Measurements from ENCODE around the gene RPS25. TPM values are rescaled to one million over a fixed set of nuclear protein-coding genes. Genes with fewer than 3 reads are reported as not detected.

Gene RPS25
- total RNA-seq, 2 experiments from 2014 or later = 1,395 to 1,648 TPM

- H4K20me1 ChIP-seq (ENCODE audit: insufficient read depth, low read length) = no peaks in the 10 kb centered on the region
These were observed 33.5 kb upstream of the RPS25 start for GRCh38 chr11:119051440-119052162.

GRCh38 chr11:119049081-119049480 lies 30.9 kb upstream of the RPS25 start:
- peaks cover 94% of the 10 kb centered on the region for H3K36me3 ChIP-seq (ENCODE audit: insufficient read depth, low read length)
- no TSS peak for BruUV-seq (replicated peaks)
- no peaks in the 10 kb centered on the region for H3K79me2 ChIP-seq (ENCODE audit: insufficient read depth, low read depth, low read length)
- no peak overlapping the region for H3K4me2 ChIP-seq (ENCODE audit: low read length)
- H4K20me1 ChIP-seq (ENCODE audit: insufficient read depth, low read length) = no peaks in the 10 kb centered on the region
- no peaks in the 10 kb centered on the region for H3K9me3 ChIP-seq (ENCODE audit: low read length)
- H3K9me2 ChIP-seq (ENCODE audit: insufficient read depth, low read length) = no peaks in the 10 kb centered on the region
- ChIA-PET CTCF (ENCODE audit: unreplicated experiment) (no interaction called here), POLR2A (interaction anchor here (1.3 kb wide), 1 partner anchor 9 kb away, joined by 6 read pairs; no protein-coding TSS in a partner anchor)
- H2AFZ ChIP-seq (ENCODE audit: low read length) = no peak overlapping the region
- intact Hi-C loops (cut with micrococcal nuclease; ENCODE audit: unreplicated experiment) = no loop called here
- no peak overlapping the region for H3K4me3 ChIP-seq (ENCODE audit: low read depth, low read length, poor library complexity, severe bottlenecking)
- no peak for TF ChIP-seq CTCF (conservative IDR thresholded peaks at IDR 0.05; ENCODE audit: low read length)
- TF ChIP-seq EZH2phosphoT487 (IDR thresholded peaks at IDR 0.05; ENCODE audit: borderline replicate concordance, low read depth, low read length) = no peak
- no peak for DNase-seq (ENCODE audit: low spot score)
- no peaks in the 10 kb centered on the region for H3K4me1 ChIP-seq (ENCODE audit: insufficient read depth, low read length, poor library complexity, severe bottlenecking)
- no peak overlapping the region for H3K27ac ChIP-seq (ENCODE audit: low read depth, low read length, poor library complexity, severe bottlenecking)

More at GRCh38 chr11:119051440-119052162, 33.5 kb upstream of the RPS25 start:
- intact Hi-C loops (cut with micrococcal nuclease; ENCODE audit: unreplicated experiment) = no loop called here
- H3K79me2 ChIP-seq (ENCODE audit: insufficient read depth, low read depth, low read length) = peaks cover 14% of the 10 kb centered on the region
- H3K27ac ChIP-seq (ENCODE audit: low read depth, low read length, poor library complexity, severe bottlenecking) = no peak overlapping the region
- no peak for DNase-seq (ENCODE audit: low spot score)
- no peak overlapping the region for H3K4me3 ChIP-seq (ENCODE audit: low read depth, low read length, poor library complexity, severe bottlenecking)
- H3K36me3 ChIP-seq (ENCODE audit: insufficient read depth, low read length) = peaks cover 92% of the 10 kb centered on the region
- no peaks in the 10 kb centered on the region for H3K9me2 ChIP-seq (ENCODE audit: insufficient read depth, low read length)
- no peak overlapping the region for H2AFZ ChIP-seq (ENCODE audit: low read length)
- POLR2A ChIA-PET = interaction anchor here (1.1 kb wide), 1 partner anchor 16 kb away, joined by 3 read pairs; no protein-coding TSS in a partner anchor
- H3K9me3 ChIP-seq (ENCODE audit: low read length) = no peaks in the 10 kb centered on the region
- TF ChIP-seq CTCF (conservative IDR thresholded peaks at IDR 0.05; ENCODE audit: low read length) (no peak), EZH2phosphoT487 (IDR thresholded peaks at IDR 0.05; ENCODE audit: borderline replicate concordance, low read depth, low read length) (no peak)
- peaks cover 6% of the 10 kb centered on the region for H3K4me1 ChIP-seq (ENCODE audit: insufficient read depth, low read length, poor library complexity, severe bottlenecking)
- no peak overlapping the region for H3K4me2 ChIP-seq (ENCODE audit: low read length)
- CTCF ChIA-PET (ENCODE audit: unreplicated experiment) = interaction anchor here (0.6 kb wide), 1 partner anchor 175 kb away, joined by 3 read pairs; no protein-coding TSS in a partner anchor
- TSS peak; percentile 46 for BruUV-seq (replicated peaks)

GRCh38 chr11:119048644-119049043 lies 30.5 kb upstream of the RPS25 start:
- Histone ChIP-seq H3K9me2 (ENCODE audit: insufficient read depth, low read length) (no peaks in the 10 kb centered on the region), H3K79me2 (ENCODE audit: insufficient read depth, low read depth, low read length) (no peaks in the 10 kb centered on the region), H3K9me3 (ENCODE audit: low read length) (no peaks in the 10 kb centered on the region), H3K4me1 (ENCODE audit: insufficient read depth, low read length, poor library complexity, severe bottlenecking) (no peaks in the 10 kb centered on the region), H4K20me1 (ENCODE audit: insufficient read depth, low read length) (no peaks in the 10 kb centered on the region), H3K4me3 (ENCODE audit: low read depth, low read length, poor library complexity, severe bottlenecking) (no peak overlapping the region), H2AFZ (ENCODE audit: low read length) (no peak overlapping the region), H3K36me3 (ENCODE audit: insufficient read depth, low read length) (peaks cover 90% of the 10 kb centered on the region), H3K4me2 (ENCODE audit: low read length) (no peak overlapping the region), H3K27ac (ENCODE audit: low read depth, low read length, poor library complexity, severe bottlenecking) (no peak overlapping the region)
- BruUV-seq (replicated peaks) = no TSS peak
- DNase-seq (ENCODE audit: low spot score) = no peak
- POLR2A ChIA-PET = interaction anchor here (1.3 kb wide), 1 partner anchor 8 kb away, joined by 6 read pairs; no protein-coding TSS in a partner anchor
- no peak for TF ChIP-seq CTCF (conservative IDR thresholded peaks at IDR 0.05; ENCODE audit: low read length)
- no peak for TF ChIP-seq EZH2phosphoT487 (IDR thresholded peaks at IDR 0.05; ENCODE audit: borderline replicate concordance, low read depth, low read length)
- intact Hi-C loops (cut with micrococcal nuclease; ENCODE audit: unreplicated experiment) = no loop called here
- CTCF ChIA-PET (ENCODE audit: unreplicated experiment) = no interaction called here

Data from OCI-LY7 (cell line).